GM18909 (cell line): ENCODE measurements around the gene PAK1.
"Not testable (repeated sequence)": the region's sequence is repeated elsewhere in the genome, so short reads cannot be mapped to it uniquely, and the experiment has no call there.

Experiments
- ATAC-seq: cut with Tn5 transposase; IDR thresholded peaks from one replicate; pipeline ENCODE4 v1.9.1; 2021; ENCODE audit warnings: mild to moderate bottlenecking; ENCODE audit not compliant: unreplicated experiment, poor library complexity

Gene PAK1

GRCh38 chr11:77473801-77474683, at the start of gene PAK1:
Gene PAK1, minus strand, starts transcription at chr11:77474094. Its CDS starts 81,574 bp downstream, at chr11:77392520.
- peak; percentile 71 for ATAC-seq

GRCh38 chr11:77522215-77522614, 48.3 kb upstream of the PAK1 start:
- no peak for ATAC-seq

- ATAC-seq = no peak
Observed at GRCh38 chr11:77519847-77520246, 46.0 kb upstream of the PAK1 start.

- ATAC-seq = no peak
Observed at GRCh38 chr11:77518471-77518870, 44.6 kb upstream of the PAK1 start.

GRCh38 chr11:77517753-77518152, 43.9 kb upstream of the PAK1 start:
- no peak for ATAC-seq

GRCh38 chr11:77517226-77517625, 43.3 kb upstream of the PAK1 start:
- ATAC-seq = no peak

GRCh38 chr11:77515483-77515882, 41.6 kb upstream of the PAK1 start:
- no peak for ATAC-seq

- ATAC-seq = no peak
Observed at GRCh38 chr11:77515063-77515462, 41.2 kb upstream of the PAK1 start.

GRCh38 chr11:77512092-77512491, 38.2 kb upstream of the PAK1 start:
- ATAC-seq = no peak

- ATAC-seq = no peak
Observed at GRCh38 chr11:77510851-77511250, 37.0 kb upstream of the PAK1 start.

GRCh38 chr11:77510095-77510494, 36.2 kb upstream of the PAK1 start:
- no peak for ATAC-seq

- ATAC-seq = no peak
Observed at GRCh38 chr11:77508019-77508418, 34.1 kb upstream of the PAK1 start.

- ATAC-seq = no peak
Observed at GRCh38 chr11:77506857-77507256, 33.0 kb upstream of the PAK1 start.

GRCh38 chr11:77505956-77506355, 32.1 kb upstream of the PAK1 start:
- no peak for ATAC-seq

- ATAC-seq = no peak
Observed at GRCh38 chr11:77503006-77503405, 29.1 kb upstream of the PAK1 start.

- ATAC-seq = no peak
Observed at GRCh38 chr11:77502346-77502905, 28.5 kb upstream of the PAK1 start.

GRCh38 chr11:77501758-77502157, 27.9 kb upstream of the PAK1 start:
- no peak for ATAC-seq

GRCh38 chr11:77497368-77497767, 23.5 kb upstream of the PAK1 start:
- no peak for ATAC-seq

GRCh38 chr11:77495526-77495925, 21.6 kb upstream of the PAK1 start:
- ATAC-seq = no peak

GRCh38 chr11:77490035-77490434, 16.1 kb upstream of the PAK1 start:
- not testable (repeated sequence) for ATAC-seq

- ATAC-seq = no peak
Observed at GRCh38 chr11:77487790-77488189, 13.9 kb upstream of the PAK1 start.
